IMR-90 (cell line): ENCODE measurements around the gene FOXN3. TPM values are rescaled to one million over a fixed set of nuclear protein-coding genes. Genes with fewer than 3 reads are reported as not detected.

Experiments used
- ATAC-seq: fragments of 200-7000 bp; cut with Tn5 transposase; 2 replicates; pipeline ENCODE4 v1.9.1; 2020; ENCODE audit warnings: low read depth, mild to moderate bottlenecking, moderate library complexity
- BruUV-seq: library from RNA; stranded (reverse); fragments of 400-500 nt; replicated peaks from 2 replicates; lab custom pipeline; 2021; lab: Mats Ljungman, UMichigan
- CTCF ChIA-PET: fragments of 300-600 bp; formaldehyde crosslinking; extraction: SDS; loops from one replicate; lab custom pipeline; 2021; ENCODE audit warnings: antibody characterized with exemption; lab: Yijun Ruan, JAX
- POLR2A ChIA-PET: fragments of 300-600 bp; sonication (Branson Sonifier 250); formaldehyde crosslinking; loops from one replicate; lab custom pipeline; 2022; ENCODE audit warnings: antibody characterized with exemption; ENCODE audit not compliant: unreplicated experiment; lab: Charles Lee
- DNase-seq: peaks from one replicate; pipeline ENCODE4 v3.0.0; 2013
- H2AFZ ChIP-seq: replicated peaks from 2 replicates; pipeline ENCODE3; 2013; ENCODE audit warnings: low read length, mild to moderate bottlenecking; ENCODE audit not compliant: poor library complexity
- H2AK5ac ChIP-seq: 2 replicates; pipeline ENCODE4 v1.6.1; 2013; ENCODE audit warnings: low read depth, low read length, inconsistent platforms
- H2AK9ac ChIP-seq: replicated peaks from 2 replicates; pipeline ENCODE3; 2013; ENCODE audit warnings: mild to moderate bottlenecking, low read depth, low read length, moderate library complexity; ENCODE audit not compliant: poor library complexity
- H2BK120ac ChIP-seq: 2 replicates; pipeline ENCODE4 v1.6.1; 2013; ENCODE audit warnings: low read depth, low read length, inconsistent platforms
- H2BK15ac ChIP-seq: 3 replicates; pipeline ENCODE4 v1.6.1; 2013; ENCODE audit warnings: low read depth, low read length, inconsistent platforms
- H2BK20ac ChIP-seq: 2 replicates; pipeline ENCODE4 v1.6.1; 2013; ENCODE audit warnings: low read depth, mild to moderate bottlenecking, inconsistent platforms, low read length, moderate library complexity
- H2BK5ac ChIP-seq: 2 replicates; pipeline ENCODE4 v1.6.1; 2013; ENCODE audit warnings: mild to moderate bottlenecking, low read depth, low read length, inconsistent platforms; ENCODE audit not compliant: poor library complexity, severe bottlenecking
- H3K14ac ChIP-seq: replicated peaks from 2 replicates; pipeline ENCODE4 v1.6.1; 2013; ENCODE audit warnings: low read depth, low read length, inconsistent platforms
- H3K18ac ChIP-seq: 2 replicates; pipeline ENCODE4 v1.6.1; 2013; ENCODE audit warnings: low read depth, low read length, control low read depth
- H3K23ac ChIP-seq: 2 replicates; pipeline ENCODE4 v1.6.1; 2013; ENCODE audit warnings: low read depth, low read length, inconsistent platforms
- H3K27ac ChIP-seq: 2 replicates; pipeline ENCODE4 v1.5.1; 2013; ENCODE audit warnings: mild to moderate bottlenecking, control low read depth, low read length; ENCODE audit not compliant: insufficient read depth
- H3K27me3 ChIP-seq: 2 replicates; pipeline ENCODE4 v1.6.1; 2013; ENCODE audit warnings: low read length; ENCODE audit not compliant: control insufficient read depth, insufficient read depth
- H3K36me3 ChIP-seq: 2 replicates; pipeline ENCODE4 v1.6.1; 2013; ENCODE audit warnings: low read length, mixed read lengths; ENCODE audit not compliant: control insufficient read depth, insufficient read depth
- H3K4ac ChIP-seq: 2 replicates; pipeline ENCODE4 v1.6.1; 2013; ENCODE audit warnings: low read depth, low read length, inconsistent platforms
- H3K4me1 ChIP-seq: 2 replicates; pipeline ENCODE4 v1.6.1; 2013; ENCODE audit warnings: low read length, mixed read lengths; ENCODE audit not compliant: control insufficient read depth, insufficient read depth
- H3K4me2 ChIP-seq: 2 replicates; pipeline ENCODE4 v1.6.1; 2013; ENCODE audit warnings: low read depth, mild to moderate bottlenecking, control low read depth, low read length, moderate library complexity
- H3K4me3 ChIP-seq: 2 replicates; pipeline ENCODE4 v1.5.1; 2013; ENCODE audit warnings: low read depth, mild to moderate bottlenecking, control low read depth, low read length, moderate library complexity; ENCODE audit not compliant: insufficient read depth
- H3K56ac ChIP-seq: 2 replicates; pipeline ENCODE4 v1.6.1; 2013; ENCODE audit warnings: low read length, inconsistent platforms; ENCODE audit not compliant: insufficient read depth; ENCODE audit errors: extremely low read depth
- H3K79me1 ChIP-seq, 2 experiments: 2 replicates each; pipeline ENCODE4 v1.6.1; 2013; ENCODE audit warnings: low read length in 2 of 2, inconsistent platforms in 1 of 2, low read depth in 1 of 2
- H3K9ac ChIP-seq: 2 replicates; pipeline ENCODE4 v1.6.1; 2013; ENCODE audit warnings: low read depth, low read length, control low read depth
- H3K9me1 ChIP-seq: 2 replicates; pipeline ENCODE4 v1.6.1; 2013; ENCODE audit warnings: low read length, inconsistent platforms; ENCODE audit not compliant: insufficient read depth
- H3K9me3 ChIP-seq: 2 replicates; pipeline ENCODE4 v1.6.1; 2013; ENCODE audit warnings: low read length; ENCODE audit not compliant: control insufficient read depth, insufficient read depth
- H4K20me1 ChIP-seq: 2 replicates; pipeline ENCODE4 v1.6.1; 2013; ENCODE audit warnings: low read length, inconsistent platforms; ENCODE audit not compliant: insufficient read depth
- H4K5ac ChIP-seq: 2 replicates; pipeline ENCODE4 v1.6.1; 2013; ENCODE audit warnings: mild to moderate bottlenecking, low read depth, low read length, control low read depth
- H4K8ac ChIP-seq, 2 experiments: 2 replicates each; pipeline ENCODE4 v1.6.1; 2013; ENCODE audit warnings: low read depth in 2 of 2, low read length in 2 of 2, control low read depth in 1 of 2, inconsistent platforms in 1 of 2
- H4K91ac ChIP-seq: 2 replicates; pipeline ENCODE4 v1.6.1; 2013; ENCODE audit warnings: low read depth, low read length, inconsistent platforms; ENCODE audit not compliant: insufficient read depth
- CEBPB ChIP-seq: IDR thresholded peaks from 2 replicates; pipeline ENCODE4 v1.6.1; 2012; ENCODE audit warnings: low read depth, low read length, improper control_type of control experiment
- CTCF ChIP-seq: conservative IDR thresholded peaks from 2 replicates; pipeline ENCODE4 v1.5.1; 2012; ENCODE audit warnings: mild to moderate bottlenecking, low read depth, low read length, improper control_type of control experiment
- MAFK ChIP-seq: IDR thresholded peaks from 2 replicates; pipeline ENCODE4 v1.6.1; 2012; ENCODE audit warnings: low read depth, low read length, improper control_type of control experiment
- NFE2L2 ChIP-seq: fragments of 150-350 bp; IDR thresholded peaks from 2 replicates; pipeline ENCODE4 v1.6.1; 2016; ENCODE audit warnings: low read depth, mild to moderate bottlenecking, low read length
- POLR2A ChIP-seq: IDR thresholded peaks from 2 replicates; pipeline ENCODE4 v1.6.1; 2012; ENCODE audit warnings: mild to moderate bottlenecking, low read depth, low read length
- WGBS, 2 experiments: methylation state at CpG; one replicate each; pipeline versions ENCODE4 v1.1.5 to v1.1.7; 2013; ENCODE audit warnings: missing lambda C conversion rate in 2 of 2; ENCODE audit not compliant: insufficient read length in 1 of 2; ENCODE audit errors: extremely low coverage in 2 of 2; 5-methylcytosine and 5-hydroxymethylcytosine counted together
- dilution Hi-C: fragments of 300-500 bp; cut with HindIII; formaldehyde crosslinking; loops from one replicate; pipeline ENCODE4 v1.14.3; 2018; ENCODE audit warnings: low sequenced_read_pairs; ENCODE audit not compliant: unreplicated experiment
- in situ Hi-C: fragments of 300-500 bp; cut with MboI; formaldehyde crosslinking; loops from 3 replicates; pipeline ENCODE4 v1.14.3; 2019; ENCODE audit warnings: low sequenced_read_pairs, inconsistent platforms, mixed read lengths
- intact Hi-C: fragments of 100-400 bp; cut with micrococcal nuclease; formaldehyde crosslinking; loops from 2 replicates; pipeline ENCODE4 v1.10.0; 2022
- polyA plus RNA-seq, 3 experiments: library from polyadenylated mRNA; depleted of rRNA; stranded (reverse); fragments of >200 nt; gene quantifications; 2 replicates each; pipeline ENCODE4 v1.2.3, GENCODE V29; 2012; ENCODE audit warnings: low replicate concordance in 1 of 3
- total RNA-seq: library from RNA; depleted of rRNA; stranded (reverse); fragments of >200 nt; gene quantifications from 2 replicates; pipeline ENCODE4 v1.2.3, GENCODE V29; 2012

Gene FOXN3
- total and polyA plus RNA-seq, 2 of the 4 experiments (the other 2 are of a cell fraction): 22.6 to 33.7 TPM

DNA sequence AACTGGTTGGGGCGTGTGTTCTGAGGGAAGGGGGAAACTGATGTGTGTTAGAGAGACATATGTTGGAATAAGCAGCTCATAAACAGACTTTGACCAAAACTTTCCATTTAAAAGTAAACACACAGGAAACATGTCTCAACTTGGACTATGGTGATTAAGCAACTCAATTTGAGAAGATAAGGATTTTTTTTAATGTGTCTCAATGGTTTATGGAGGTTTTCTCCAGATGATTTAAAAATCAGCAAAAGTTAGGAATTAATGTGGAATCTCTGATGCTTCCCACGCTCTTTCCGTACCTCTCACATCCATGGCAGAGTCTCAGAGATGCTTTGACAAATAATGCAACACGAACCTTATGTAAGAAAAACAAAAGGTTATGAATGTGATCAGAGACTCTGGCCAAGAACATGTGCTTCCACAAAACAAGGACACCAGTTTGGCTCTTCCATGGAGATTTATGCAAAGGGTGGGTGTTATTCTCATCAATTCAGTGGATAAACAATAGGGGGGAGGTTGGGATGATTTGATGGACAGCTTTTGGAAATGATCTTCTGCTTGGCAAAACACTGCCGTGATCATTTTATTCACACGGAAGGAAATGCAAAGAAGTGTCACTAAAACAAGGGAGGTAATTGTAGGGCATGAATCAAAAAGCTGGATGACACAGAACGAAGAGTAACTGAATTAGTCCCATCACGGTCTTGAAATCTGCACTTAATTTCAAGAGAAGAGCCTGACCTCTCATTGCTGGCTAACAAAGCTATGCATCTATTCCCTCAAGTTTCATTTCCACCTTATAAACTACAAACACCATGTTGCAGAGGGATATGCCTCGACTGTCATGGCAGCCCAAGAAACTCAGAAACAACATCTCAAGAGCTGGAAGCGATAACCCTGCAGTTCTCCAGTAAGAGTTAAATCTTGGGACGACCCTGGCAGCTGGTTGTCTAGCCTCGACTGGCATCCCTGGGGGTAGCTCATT lies 76.5 kb downstream of the FOXN3 start:
- Histone ChIP-seq H3K27ac (peak overlapping the region; percentile 23; the same call in 1 of the 2 replicates), H3K9me3 (no peaks in the 10 kb centered on the region), H2AFZ (no peak overlapping the region), H3K4me3 (no peak overlapping the region), H3K4me2 (peak overlapping the region; percentile 27), H3K4me1 (peaks cover 23% of the 10 kb centered on the region), H2BK120ac (peak overlapping the region; percentile 43), H4K5ac (peak overlapping the region; percentile 27; the same call in 1 of the 2 replicates), H3K27me3 (no peaks in the 10 kb centered on the region), H2BK15ac (peak overlapping the region; percentile 1; the same call in 1 of the 3 replicates), H2BK5ac (peak overlapping the region; percentile 62), H4K8ac (peak overlapping the region in 1 of 2 experiments; percentile 56; a peak in 2 of 4 replicates), H4K20me1 (peaks cover 2% of the 10 kb centered on the region), H4K91ac (peak overlapping the region; percentile 17), H3K4ac (peak overlapping the region; percentile 27; the same call in 1 of the 2 replicates), H3K79me1 (peaks cover 36 to 62% of the 10 kb centered on the region in 2 experiments), H2AK9ac (no peak overlapping the region), H3K36me3 (peaks cover 2% of the 10 kb centered on the region), H3K56ac (peak overlapping the region; percentile 20; the same call in 1 of the 2 replicates), H3K9ac (no peak overlapping the region), H3K23ac (peak overlapping the region; percentile 57), H3K14ac (peak overlapping the region; percentile 58), H3K18ac (peak overlapping the region; percentile 69), H3K9me1 (peaks cover 14% of the 10 kb centered on the region), H2BK20ac (peak overlapping the region; percentile 16; the same call in 1 of the 2 replicates), H2AK5ac (peak overlapping the region; percentile 11; the same call in 1 of the 2 replicates)
- no peak for TF ChIP-seq CTCF
- no peak for TF ChIP-seq MAFK
- peak; percentile 93 for TF ChIP-seq CEBPB
- TF ChIP-seq NFE2L2: no peak
- TF ChIP-seq POLR2A: no peak
- dilution Hi-C loops: no loop called here
- ChIA-PET CTCF (no interaction called here), POLR2A (interaction anchor here (0.8 kb wide), 1 partner anchor 941 kb away, joined by 3 read pairs; no protein-coding TSS in a partner anchor)
- in situ Hi-C loops: no loop called here
- ATAC-seq (peak; percentile 59), DNase-seq (peak; percentile 75)
- intact Hi-C loops: no loop called here
- 64% methylated on average over 7 of the region's 12 CpGs; no CpG with 5 or more reads in 1 of the 2 experiments for WGBS, 2 experiments
- no TSS peak for BruUV-seq
